ENCODE data around the gene RBM24. TPM values are rescaled to one million over a fixed set of nuclear protein-coding genes. Genes with fewer than 3 reads are reported as not detected.
A peak's percentile ranks its signal among the peaks of the same experiment; 100 is the strongest.
"Not testable (repeated sequence)": the region's sequence is repeated elsewhere in the genome, so short reads cannot be mapped to it uniquely, and the experiment has no call there.

Gene RBM24
- total RNA-seq, 2 donors from 2014 or later, result 121 to 132 TPM

DNA sequence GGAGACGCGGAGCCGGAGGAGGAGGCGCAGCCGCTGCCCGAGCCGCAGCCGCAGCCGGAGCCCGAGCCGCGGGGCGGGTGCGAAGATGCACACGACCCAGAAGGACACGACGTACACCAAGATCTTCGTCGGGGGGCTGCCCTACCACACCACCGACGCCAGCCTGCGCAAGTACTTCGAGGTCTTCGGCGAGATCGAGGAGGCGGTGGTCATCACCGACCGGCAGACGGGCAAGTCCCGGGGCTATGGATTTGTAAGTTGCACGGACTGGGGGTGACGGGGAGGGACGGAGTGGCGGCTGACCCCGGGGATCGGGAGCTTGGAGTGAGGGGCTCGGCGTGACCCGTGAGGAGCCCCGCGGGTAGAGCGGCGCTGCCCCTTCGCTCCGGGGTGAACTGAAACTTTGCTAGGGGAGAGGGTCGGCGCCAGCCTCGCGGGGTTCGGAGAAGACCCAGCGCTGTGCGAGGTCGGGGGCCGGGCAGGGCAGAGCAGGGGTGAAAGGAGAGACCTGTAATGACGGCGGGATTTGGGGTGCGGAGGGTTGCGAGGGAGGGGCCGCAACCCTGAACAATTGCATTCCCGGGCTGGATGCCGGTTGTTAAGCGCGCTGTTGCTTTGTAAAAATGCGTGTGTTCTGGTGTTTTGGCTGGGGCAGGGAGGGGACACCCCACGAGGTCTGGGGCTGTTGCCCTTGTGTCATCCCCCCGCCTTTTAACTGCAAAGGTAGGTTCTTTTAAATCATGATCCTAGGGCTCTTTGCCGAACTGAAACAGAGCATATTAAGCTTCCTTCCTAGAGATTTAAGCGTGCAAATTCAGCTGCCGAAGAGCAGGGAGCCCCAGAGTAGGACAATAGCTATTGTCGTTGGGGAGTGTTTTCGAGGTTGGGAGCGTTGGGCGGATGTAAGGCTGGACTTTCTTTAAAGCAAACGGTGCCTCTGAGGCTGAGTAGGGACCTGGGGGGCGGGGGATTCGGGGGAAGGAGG lies 628 bp downstream of the RBM24 start:
- peak in 1 of 2 donors; percentile 6 for ATAC-seq
- intact Hi-C loops (cut with DNase I), result loop anchor here (5.0 to 10.0 kb wide), 4 partner anchors 67 to 301 kb away; no protein-coding TSS in a partner anchor

DNA sequence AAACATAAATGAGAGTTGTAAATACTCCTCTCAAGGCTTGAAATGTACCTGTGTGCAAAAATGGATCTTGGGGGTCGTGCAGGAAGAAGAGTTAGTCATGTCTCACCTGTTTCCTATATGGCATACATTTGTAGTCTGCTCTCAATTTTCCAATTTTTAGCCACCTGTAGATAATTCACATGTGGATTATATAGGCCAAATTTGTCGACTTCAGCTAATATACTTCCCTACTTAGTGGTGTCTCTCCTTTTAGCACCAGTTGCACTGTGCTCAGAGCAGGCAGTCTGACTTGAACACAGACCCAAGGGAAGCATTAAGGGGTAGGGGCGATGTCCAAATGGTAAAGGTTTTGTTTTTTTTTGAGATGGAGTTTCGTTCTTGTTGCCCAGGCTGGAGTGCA lies 1.9 kb downstream of the RBM24 start:
- DNase-seq (no peak), ATAC-seq (no peak)
- intact Hi-C loops (cut with DNase I), result loop anchor here (5.0 to 10.0 kb wide), 4 partner anchors 68 to 299 kb away; no protein-coding TSS in a partner anchor

More for the DNA sequence above, 628 bp downstream of the RBM24 start:
- peak; percentile 29 for DNase-seq

DNA sequence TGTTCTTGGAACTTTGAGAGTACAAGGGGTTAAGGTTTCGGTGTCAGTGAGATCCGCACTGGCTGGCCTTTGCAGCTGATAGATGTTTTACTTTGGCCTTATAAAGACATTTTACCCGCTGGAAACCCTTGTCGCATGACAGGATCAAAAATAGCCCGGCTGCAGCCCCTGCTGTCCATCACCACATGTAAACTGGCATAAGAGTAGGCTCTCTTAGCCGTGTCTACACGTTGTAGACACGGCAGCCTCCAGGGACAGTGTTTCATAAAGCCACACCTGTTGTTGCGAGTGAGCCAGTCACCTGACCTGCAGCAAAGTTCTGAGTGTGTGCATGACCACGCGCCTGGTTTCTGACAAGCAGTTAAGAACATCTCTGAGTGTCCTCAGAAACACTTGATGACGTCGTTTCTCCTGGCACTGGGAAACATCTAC lies 8.5 kb downstream of the RBM24 start:
- DNase-seq (peak; percentile 72), ATAC-seq (peak; percentile 89 to 91)

DNA sequence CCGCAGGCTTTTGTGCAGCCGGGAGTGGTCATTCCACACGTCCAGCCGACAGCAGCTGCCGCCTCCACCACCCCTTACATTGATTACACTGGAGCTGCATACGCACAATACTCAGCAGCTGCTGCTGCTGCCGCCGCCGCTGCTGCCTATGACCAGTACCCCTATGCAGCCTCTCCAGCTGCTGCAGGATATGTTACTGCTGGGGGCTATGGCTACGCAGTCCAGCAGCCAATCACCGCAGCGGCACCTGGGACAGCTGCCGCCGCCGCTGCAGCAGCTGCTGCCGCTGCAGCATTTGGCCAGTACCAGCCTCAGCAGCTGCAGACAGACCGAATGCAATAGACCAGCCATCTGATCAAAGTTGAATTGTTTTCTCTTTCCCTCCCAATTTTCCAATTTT lies 10.6 kb downstream of the RBM24 start:
- peak; percentile 5 to 25 for ATAC-seq
- DNase-seq, result no peak
- intact Hi-C loops (cut with DNase I), result loop anchor here in 1 of 2 donors (10.0 kb wide), 1 partner anchor 103 kb away; the partner anchor contains the start of gene CAP2

More for the DNA sequence above, 8.5 kb downstream of the RBM24 start:
- intact Hi-C loops (cut with DNase I), result loop anchor here (10.0 kb wide), 3 partner anchors 75 to 185 kb away; partner anchors contain the start of gene CAP2 (in 1 of the 2)

DNA sequence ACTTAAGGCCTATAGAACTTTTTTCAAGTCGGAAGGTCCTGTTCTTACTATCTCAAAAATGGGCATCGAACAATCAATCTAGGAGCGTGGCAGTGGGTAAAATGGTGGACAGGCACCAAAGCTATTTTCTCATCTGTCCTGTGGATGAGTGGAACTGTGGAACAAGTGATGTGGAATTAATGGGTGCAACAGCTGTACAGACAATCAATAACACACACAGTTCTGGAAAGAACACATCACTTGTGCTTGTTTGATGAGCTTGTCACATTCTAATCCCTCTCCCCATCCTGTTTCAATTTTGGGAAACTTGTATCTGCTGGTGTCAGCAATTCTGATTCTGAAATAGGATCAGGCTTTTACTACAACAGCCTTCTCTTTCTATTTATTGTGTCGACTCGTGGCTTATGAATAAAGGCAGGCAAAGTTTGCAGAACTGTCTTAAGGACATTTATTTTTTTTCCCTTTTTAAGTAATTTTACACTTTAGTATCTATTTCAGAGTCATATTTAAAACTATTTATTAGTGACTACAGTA lies 11.5 kb downstream of the RBM24 start:
- ATAC-seq, result no peak
- intact Hi-C loops (cut with DNase I), result loop anchor here in 1 of 2 donors (10.0 kb wide), 1 partner anchor 102 kb away; the partner anchor contains the start of gene CAP2

DNA sequence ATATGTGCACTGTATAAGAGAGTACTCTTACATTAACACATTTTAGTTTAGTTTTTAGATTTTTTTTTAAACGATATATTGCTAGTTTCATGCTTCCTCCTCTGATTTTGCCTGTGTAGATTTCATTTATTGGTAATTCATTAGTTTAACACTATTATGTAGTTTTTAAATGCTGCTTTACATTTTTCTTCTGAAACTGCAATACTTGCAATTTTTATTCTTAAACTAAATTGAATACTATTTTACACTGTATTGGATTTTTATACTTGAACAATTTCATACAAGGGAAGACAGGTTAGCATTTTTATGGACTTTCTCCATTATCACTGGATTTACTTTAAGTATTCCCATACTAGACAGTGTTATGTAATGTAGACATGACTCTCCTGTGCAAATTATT lies 12.2 kb downstream of the RBM24 start:
- DNase-seq, result no peak
- no peak for ATAC-seq
- intact Hi-C loops (cut with DNase I), result loop anchor here in 1 of 2 donors (10.0 kb wide), 1 partner anchor 101 kb away; the partner anchor contains the start of gene CAP2

More for the DNA sequence above, 11.5 kb downstream of the RBM24 start:
- DNase-seq, result no peak

DNA sequence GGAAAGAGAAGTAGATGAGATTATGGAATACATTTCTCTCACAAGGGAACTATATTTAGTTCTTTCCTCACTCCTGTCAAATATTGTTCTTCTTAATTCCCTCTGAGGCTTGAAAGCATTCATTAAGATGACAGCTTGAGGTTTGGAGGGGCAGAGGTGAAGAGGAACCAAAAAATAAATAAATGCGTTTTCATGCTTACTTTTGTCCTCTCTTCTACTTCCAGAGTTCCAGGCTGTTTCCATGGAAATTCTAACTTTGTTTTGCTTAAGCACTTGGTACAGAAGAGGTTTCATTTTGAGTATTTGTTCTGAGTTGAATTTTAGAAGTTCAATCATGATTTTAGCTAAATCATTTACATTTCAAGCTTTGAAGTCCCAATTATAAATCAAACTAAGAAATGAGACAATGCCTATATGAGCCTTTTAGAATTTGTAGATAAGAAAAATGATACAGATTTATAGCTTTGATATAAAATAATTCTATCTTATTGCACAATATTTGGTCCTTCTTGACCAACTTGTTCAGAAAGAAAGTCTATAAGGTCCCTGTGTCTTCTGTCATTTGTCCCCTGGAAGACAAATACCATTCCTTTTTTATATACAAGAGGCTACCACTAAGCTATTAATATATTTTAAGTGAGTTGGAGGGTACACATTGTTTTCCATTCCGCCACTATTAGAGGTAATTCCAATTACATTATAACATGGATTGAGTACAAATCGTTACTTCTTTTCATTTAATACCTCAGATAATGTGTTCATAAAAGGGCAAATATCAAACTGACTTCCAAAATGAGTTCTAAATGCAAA lies 16.3 kb downstream of the RBM24 start:
- intact Hi-C loops (cut with DNase I), result loop anchor here in 1 of 2 donors (10.0 kb wide), 1 partner anchor 97 kb away; the partner anchor contains the start of gene CAP2
- no peak for ATAC-seq
- no peak for DNase-seq

DNA sequence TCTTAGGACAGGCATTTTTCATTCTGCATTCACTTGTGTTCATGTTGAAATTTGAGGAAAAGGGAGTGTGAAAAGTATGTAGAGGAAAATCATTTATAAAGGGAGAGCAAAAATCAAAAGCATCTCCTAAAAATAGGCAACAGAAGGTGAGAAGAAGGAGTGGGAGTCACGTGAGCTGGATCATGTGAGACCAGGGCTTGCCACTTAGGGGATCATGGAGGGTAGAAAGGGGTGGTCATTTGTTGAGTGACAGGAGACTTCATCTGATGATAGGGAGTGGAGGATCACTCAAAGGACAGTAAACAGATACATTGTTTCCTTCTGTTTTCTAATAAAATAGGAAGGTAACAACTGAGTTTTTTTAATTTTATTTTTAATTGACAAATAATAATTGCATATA lies 17.1 kb downstream of the RBM24 start:
- intact Hi-C loops (cut with DNase I), result loop anchor here in 1 of 2 donors (10.0 kb wide), 1 partner anchor 97 kb away; the partner anchor contains the start of gene CAP2
- ATAC-seq, result peak; percentile 21 to 46

DNA sequence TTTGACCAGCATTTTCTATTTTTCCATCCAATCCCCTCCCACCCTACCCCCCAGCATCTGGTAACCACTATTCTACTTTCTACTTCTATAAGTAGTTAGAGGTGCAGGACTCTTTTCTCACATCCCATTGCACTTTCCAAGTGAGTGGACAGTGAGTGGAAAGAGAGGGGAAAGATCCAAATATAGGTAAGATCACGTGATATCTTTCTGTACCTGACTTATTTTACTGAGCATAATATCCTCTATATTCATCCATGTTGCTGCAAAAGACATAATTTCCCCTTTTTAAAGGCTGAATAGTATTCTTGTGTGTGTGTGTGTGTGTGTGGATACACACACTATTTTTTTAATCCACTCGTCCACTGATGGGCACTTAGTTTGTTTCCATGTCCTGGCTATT lies 18.1 kb downstream of the RBM24 start:
- DNase-seq (no peak), ATAC-seq (no peak)
- intact Hi-C loops (cut with DNase I), result loop anchor here in 1 of 2 donors (10.0 kb wide), 1 partner anchor 96 kb away; the partner anchor contains the start of gene CAP2

More for the DNA sequence above, 17.1 kb downstream of the RBM24 start:
- no peak for DNase-seq

DNA sequence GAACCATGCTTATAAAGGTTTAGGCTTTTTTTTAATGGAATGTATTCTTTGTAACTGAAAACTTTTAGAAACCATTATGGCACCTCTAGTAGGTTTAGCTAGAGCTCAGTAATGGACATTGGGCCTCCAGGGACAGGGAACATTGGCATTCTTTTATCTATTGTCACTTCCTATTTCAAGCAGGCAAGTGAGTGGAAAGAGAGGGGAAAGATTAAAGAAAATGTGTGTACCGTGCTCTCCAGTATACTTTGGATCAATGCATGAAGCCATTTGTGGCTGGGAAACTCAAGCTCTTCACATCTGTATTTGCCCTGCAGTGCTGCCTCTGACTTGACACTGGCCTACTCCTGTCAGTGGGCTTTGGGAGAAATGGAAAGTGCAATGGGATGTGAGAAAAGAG lies 18.6 kb downstream of the RBM24 start:
- peak; percentile 24 to 56 for ATAC-seq
- no peak for DNase-seq
- intact Hi-C loops (cut with DNase I), result loop anchor here in 1 of 2 donors (10.0 kb wide), 1 partner anchor 95 kb away; the partner anchor contains the start of gene CAP2

DNA sequence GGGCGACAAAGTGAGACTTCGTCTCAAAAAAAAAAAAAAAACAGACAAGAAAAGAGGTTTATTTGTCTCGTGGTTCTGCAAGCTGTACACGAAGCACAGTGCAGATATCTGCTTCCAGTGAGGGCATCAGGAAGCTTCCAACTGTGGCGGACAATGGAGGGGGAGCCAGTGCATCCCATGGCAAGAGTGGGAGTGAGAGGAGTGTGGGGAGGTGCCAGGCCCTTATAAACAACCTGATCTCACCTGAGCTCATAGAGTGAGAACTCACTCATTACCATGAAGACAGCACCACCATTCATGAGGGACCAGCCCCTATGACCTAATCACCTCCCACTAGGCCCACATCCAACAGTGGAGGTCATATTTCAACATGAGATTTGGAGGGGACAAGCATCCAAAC lies 19.5 kb downstream of the RBM24 start:
- DNase-seq (no peak), ATAC-seq (no peak)
- intact Hi-C loops (cut with DNase I), result no loop called here

DNA sequence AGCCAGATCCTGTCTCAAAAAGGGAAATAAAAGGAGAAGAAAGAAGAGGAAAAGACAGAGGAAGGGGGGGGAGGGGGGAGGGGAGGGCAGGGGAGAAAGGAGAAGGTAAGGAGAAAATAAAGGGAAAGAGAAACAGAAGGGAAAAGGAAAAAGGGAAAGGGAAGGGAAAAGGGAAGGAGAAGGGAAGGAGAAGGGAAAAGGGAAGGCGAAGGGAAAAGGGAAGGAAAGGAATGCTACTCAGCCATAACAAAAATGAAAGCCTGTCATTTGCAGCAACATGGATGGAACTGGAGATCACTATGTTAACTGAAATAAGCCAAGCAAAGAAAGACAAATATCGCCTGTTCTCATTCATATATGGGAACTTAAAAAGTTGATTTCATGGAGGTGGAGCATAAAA lies 22.3 kb downstream of the RBM24 start:
- intact Hi-C loops (cut with DNase I), result no loop called here
- ATAC-seq (no peak), DNase-seq (no peak)

DNA sequence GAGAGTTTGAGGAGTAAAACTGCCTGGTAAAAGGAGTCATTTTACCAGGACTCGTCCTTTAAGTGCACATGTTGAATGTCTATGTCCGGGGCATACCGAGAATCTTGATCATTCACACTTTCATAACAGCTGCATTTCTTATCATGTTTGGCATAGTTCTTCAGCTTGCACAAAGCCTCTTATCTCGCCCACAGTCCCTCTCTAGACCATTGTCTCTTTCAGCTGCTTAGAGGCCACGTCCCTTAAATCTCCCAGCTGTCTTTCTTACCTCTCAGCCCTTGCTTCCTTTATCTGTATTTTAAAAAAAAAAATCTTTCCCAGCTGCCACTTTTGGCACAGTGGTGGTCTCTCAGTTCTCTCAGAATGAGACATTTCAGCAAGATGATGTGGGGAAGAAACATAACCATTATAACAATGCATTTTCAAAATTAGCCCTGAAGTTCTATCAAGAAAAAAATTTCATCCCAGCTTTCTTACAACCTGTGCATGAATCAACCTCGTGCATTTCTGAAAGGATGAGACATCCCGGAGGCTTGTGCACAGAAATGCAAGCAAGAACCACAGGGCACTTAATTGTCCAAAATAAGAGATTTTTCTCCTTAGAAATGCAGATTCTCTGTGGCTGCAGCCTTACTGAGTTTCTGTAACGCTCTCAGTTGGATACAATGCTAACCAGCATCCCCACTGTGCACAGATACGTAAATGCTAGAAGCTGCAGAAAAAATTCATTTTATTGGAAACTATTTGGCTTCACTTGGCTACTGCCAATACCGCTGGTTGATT lies 24.2 kb downstream of the RBM24 start:
- DNase-seq (no peak), ATAC-seq (peak in 1 of 2 donors; percentile 65)
- intact Hi-C loops (cut with DNase I), result no loop called here

DNA sequence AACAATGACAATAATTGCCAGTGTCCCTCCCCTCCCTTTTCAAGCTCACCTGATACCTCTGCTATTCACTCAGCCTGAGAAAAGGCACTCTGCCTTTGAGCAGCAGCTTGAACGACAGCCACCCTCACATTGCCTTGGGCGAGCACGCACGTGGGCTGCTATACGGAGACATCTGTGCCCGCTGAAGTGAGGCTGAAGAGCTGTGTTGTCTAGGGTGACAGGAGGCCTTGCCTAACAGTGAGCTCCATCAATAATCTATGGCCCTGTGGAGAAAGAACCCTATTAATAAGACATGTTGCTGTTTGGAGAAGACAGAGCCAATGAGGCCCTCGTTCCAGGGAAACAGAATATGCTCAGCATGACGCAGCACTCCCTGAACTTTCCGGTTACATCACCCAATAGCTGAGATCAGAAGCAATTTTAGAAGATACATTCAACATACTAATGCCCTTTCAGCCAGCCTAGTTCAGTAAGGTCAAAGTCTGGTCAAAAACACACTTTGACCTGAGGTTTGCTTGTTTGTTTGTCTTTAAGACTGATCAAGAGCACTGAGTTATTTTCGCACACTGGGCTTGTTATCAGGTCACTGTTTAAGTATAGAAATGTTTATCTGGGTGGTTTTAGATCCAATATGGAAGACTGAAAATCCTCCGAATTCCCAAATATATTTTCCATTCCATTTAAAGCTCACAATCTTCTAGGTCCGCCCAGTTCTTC lies 30.6 kb downstream of the RBM24 start:
- intact Hi-C loops (cut with DNase I), result no loop called here
- no peak for DNase-seq

DNA sequence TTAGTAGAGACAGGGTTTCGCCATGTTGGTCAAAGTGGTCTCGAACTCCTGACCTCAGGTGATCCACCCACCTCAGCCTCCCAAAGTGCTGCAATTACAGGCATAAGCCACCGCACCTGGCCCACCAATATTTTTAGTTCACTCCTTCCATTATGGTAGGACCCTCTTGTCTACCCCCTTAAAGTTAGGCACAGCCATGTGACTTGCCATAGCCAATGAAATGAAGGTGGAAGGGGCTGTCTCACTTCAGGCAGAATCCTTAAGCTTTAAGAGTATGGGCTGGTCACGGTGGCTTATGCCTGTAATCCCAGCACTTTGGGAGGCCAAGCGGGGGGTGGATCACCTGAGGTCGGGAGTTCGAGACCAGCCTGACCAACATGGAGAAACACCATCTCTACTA lies 32.1 kb downstream of the RBM24 start:
- ATAC-seq; intact Hi-C loops (cut with DNase I); DNase-seq: not testable (repeated sequence)

More for the DNA sequence above, 30.6 kb downstream of the RBM24 start:
- peak; percentile 47 to 76 for ATAC-seq

DNA sequence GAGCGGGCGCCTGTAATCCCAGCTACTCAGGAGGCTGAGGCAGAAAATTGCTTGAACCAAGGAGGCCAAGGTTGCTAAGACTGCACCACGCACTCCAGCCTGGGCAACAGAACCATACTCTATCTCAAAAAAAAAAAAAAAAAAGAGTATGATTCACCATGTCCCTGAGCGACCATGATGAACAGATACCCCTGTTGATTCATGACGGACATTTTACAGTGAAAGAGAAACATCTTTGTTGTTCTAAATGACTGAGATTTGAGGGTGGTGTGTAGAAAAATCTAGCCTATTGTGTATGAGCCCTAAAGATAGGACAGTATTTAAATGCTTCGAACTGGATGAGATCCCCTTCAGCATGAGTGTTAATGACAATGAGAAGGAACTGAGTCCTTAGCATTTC lies 32.8 kb downstream of the RBM24 start:
- ATAC-seq, result no peak
- intact Hi-C loops (cut with DNase I), result no loop called here

DNA sequence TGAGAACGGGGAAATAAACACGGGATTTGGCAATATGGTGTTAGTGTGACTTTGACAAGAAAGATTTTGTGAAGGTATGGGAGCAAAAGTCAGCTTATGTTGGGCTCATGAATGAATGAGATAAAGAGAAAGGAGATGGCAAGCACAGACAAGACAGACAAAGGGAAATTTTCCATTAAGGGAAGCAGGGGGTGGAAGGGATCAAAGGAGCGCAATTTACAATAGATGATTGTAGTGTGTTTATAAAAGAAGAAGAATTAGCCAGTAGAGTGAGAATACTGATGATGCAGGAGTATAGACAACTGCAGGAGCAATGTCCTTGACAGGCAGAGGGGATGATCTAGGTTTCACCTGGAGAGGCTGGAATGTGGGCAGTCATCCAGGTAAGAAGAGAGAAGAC lies 34.1 kb downstream of the RBM24 start:
- intact Hi-C loops (cut with DNase I), result no loop called here
- DNase-seq (no peak), ATAC-seq (no peak)

More for the DNA sequence above, 32.8 kb downstream of the RBM24 start:
- no peak for DNase-seq

Data from left cardiac atrium (tissue), 4 donors.